ENCODE measurements around the gene TAGLN2. TPM values are rescaled to one million over a fixed set of nuclear protein-coding genes. Genes with fewer than 3 reads are reported as not detected.

Gene TAGLN2
- total RNA-seq, 4 donors from 2014 or later = 65.1 to 235 (median 168) TPM

- Histone ChIP-seq H3K36me3 (no peaks in the 10 kb centered on the region), H3K4me1 (peaks cover 3 to 9% (median 8%) of the 10 kb centered on the region in 4 donors), H3K9me3 (no peaks in the 10 kb centered on the region), H3K27ac (no peak overlapping the region), H3K4me3 (no peak overlapping the region), H3K27me3 (no peaks in the 10 kb centered on the region)
- 83 to 97% methylated on average over 3 of the region's 3 CpGs for WGBS, 2 donors (ENCODE audit: low coverage in 1 of 2)
- no peak for TF ChIP-seq EP300 (IDR thresholded peaks at IDR 0.05; ENCODE audit: low read depth)
- TF ChIP-seq POLR2A (IDR thresholded peaks at IDR 0.05) = no peak
- no peak for TF ChIP-seq POLR2AphosphoS5 (IDR thresholded peaks at IDR 0.05)
- TF ChIP-seq, protein P1, sequence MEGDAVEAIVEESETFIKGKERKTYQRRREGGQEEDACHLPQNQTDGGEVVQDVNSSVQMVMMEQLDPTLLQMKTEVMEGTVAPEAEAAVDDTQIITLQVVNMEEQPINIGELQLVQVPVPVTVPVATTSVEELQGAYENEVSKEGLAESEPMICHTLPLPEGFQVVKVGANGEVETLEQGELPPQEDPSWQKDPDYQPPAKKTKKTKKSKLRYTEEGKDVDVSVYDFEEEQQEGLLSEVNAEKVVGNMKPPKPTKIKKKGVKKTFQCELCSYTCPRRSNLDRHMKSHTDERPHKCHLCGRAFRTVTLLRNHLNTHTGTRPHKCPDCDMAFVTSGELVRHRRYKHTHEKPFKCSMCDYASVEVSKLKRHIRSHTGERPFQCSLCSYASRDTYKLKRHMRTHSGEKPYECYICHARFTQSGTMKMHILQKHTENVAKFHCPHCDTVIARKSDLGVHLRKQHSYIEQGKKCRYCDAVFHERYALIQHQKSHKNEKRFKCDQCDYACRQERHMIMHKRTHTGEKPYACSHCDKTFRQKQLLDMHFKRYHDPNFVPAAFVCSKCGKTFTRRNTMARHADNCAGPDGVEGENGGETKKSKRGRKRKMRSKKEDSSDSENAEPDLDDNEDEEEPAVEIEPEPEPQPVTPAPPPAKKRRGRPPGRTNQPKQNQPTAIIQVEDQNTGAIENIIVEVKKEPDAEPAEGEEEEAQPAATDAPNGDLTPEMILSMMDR (IDR thresholded peaks at IDR 0.05) = no peak
- in situ Hi-C loops (cut with MboI; ENCODE audit: low pct_ligation_motif_present in 1 of 4, low pct_unique_long_range_greater_than_20kb in 1 of 4, low sequenced_read_pairs in 3 of 4) (loop anchor here in 1 of 4 donors (10.0 kb wide), 1 partner anchor 73 kb away; no protein-coding TSS in a partner anchor), intact Hi-C loops (cut with DNase I; ENCODE audit: low total_unique reads) (no loop called here)
- no peak for DNase-seq
These were observed 6.5 kb upstream of the TAGLN2 start for GRCh38 chr1:159931795-159932173.

DNA sequence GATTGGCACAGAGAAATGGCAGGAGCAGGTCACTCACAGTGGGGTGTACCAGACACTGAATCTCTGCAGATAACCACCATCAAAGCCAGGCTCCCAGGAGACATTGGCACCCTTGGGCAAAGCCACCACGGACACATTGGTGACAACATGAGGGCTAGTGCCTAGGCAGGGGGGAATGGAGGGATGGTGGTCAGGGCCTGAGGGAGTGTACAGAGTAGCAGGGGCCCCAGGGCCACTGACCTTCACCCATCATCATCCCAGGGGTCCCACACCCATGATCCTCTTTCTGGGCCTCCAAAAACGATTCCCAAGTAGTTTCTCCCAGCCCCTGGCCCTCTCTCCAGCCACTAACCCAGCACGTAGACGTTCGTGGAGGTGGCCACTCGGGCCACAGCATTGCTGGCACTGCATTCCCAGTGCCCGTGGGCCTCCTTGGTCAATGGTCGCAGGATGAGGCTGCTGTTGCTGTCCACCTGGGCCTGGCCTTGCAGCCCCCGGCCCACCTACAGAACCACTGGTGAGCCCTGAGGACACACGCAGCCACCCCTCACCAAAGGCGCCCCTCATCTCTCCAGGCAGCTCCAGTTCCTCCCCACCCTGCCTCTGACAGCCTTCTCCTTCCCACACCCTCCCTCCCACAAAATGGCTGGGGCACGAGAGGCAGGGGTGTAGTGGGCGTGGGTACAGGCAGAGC, 5.9 kb upstream of the TAGLN2 start:
- Histone ChIP-seq H3K27ac (no peak overlapping the region), H3K4me1 (peaks cover 0 to 5% (median 4%) of the 10 kb centered on the region in 4 donors), H3K9me3 (no peaks in the 10 kb centered on the region), H3K27me3 (no peaks in the 10 kb centered on the region), H3K4me3 (no peak overlapping the region), H3K36me3 (no peaks in the 10 kb centered on the region)
- 86 to 100% methylated on average over 1 to 13 of the region's 13 CpGs for WGBS, 2 donors (ENCODE audit: low coverage in 1 of 2)
- intact Hi-C loops (cut with DNase I; ENCODE audit: low total_unique reads) (no loop called here), in situ Hi-C loops (cut with MboI; ENCODE audit: low pct_ligation_motif_present in 1 of 4, low pct_unique_long_range_greater_than_20kb in 1 of 4, low sequenced_read_pairs in 3 of 4) (loop anchor here in 1 of 4 donors (10.0 kb wide), 1 partner anchor 74 kb away; no protein-coding TSS in a partner anchor)
- TF ChIP-seq EP300 (IDR thresholded peaks at IDR 0.05; ENCODE audit: low read depth) (no peak), POLR2AphosphoS5 (IDR thresholded peaks at IDR 0.05) (no peak), POLR2A (IDR thresholded peaks at IDR 0.05) (no peak)
- TF ChIP-seq, protein P1 (IDR thresholded peaks at IDR 0.05) = no peak
- DNase-seq = no peak

GRCh38 chr1:159930634-159931033, 5.3 kb upstream of the TAGLN2 start:
- Histone ChIP-seq H3K4me3 (no peak overlapping the region), H3K4me1 (peaks cover 0 to 9% (median 7%) of the 10 kb centered on the region in 4 donors), H3K27ac (no peak overlapping the region), H3K9me3 (no peaks in the 10 kb centered on the region), H3K36me3 (no peaks in the 10 kb centered on the region), H3K27me3 (no peaks in the 10 kb centered on the region)
- DNase-seq = no peak
- in situ Hi-C loops (cut with MboI; ENCODE audit: low pct_ligation_motif_present in 1 of 4, low pct_unique_long_range_greater_than_20kb in 1 of 4, low sequenced_read_pairs in 3 of 4) = loop anchor here in 1 of 4 donors (10.0 kb wide), 1 partner anchor 74 kb away; no protein-coding TSS in a partner anchor
- 94% methylated on average over 8 of the region's 8 CpGs; no CpG with 5 or more reads in 1 of the 2 donors for WGBS, 2 donors (ENCODE audit: low coverage in 1 of 2)
- TF ChIP-seq POLR2AphosphoS5 (IDR thresholded peaks at IDR 0.05) (no peak), EP300 (IDR thresholded peaks at IDR 0.05; ENCODE audit: low read depth) (no peak), POLR2A (IDR thresholded peaks at IDR 0.05) (no peak)
- TF ChIP-seq, protein P1 (IDR thresholded peaks at IDR 0.05) = no peak
- intact Hi-C loops (cut with DNase I; ENCODE audit: low total_unique reads) = no loop called here

DNA sequence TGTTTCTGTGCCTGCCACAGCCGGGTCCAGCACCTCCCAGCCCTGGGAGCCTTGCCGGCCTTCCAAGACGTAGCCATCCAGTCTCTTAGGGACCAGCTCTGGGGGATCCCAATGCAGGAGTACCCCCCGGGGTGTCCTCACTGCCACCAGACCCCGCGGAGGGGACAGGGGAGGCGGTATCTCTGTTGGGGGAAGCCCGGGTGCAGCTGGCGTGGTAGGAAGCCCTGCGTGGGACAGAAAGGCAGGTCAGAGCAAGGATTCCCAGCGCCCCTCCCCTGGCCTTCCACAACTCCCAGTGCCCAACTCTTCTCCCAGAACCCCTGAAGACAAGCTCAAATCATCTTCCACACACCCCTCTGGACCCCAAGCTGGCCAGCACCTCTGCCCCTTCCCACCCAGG, 4.9 kb upstream of the TAGLN2 start:
- DNase-seq = no peak
- no peak for TF ChIP-seq POLR2A (IDR thresholded peaks at IDR 0.05)
- TF ChIP-seq, protein P1 (IDR thresholded peaks at IDR 0.05) = no peak
- no peak for TF ChIP-seq POLR2AphosphoS5 (IDR thresholded peaks at IDR 0.05)
- no peak for TF ChIP-seq EP300 (IDR thresholded peaks at IDR 0.05; ENCODE audit: low read depth)
- H3K9me3 ChIP-seq = no peaks in the 10 kb centered on the region
- no peaks in the 10 kb centered on the region for H3K36me3 ChIP-seq
- no peak overlapping the region for H3K27ac ChIP-seq
- intact Hi-C loops (cut with DNase I; ENCODE audit: low total_unique reads) (no loop called here), in situ Hi-C loops (cut with MboI; ENCODE audit: low pct_ligation_motif_present in 1 of 4, low pct_unique_long_range_greater_than_20kb in 1 of 4, low sequenced_read_pairs in 3 of 4) (loop anchor here in 1 of 4 donors (10.0 kb wide), 1 partner anchor 75 kb away; no protein-coding TSS in a partner anchor)
- no peak overlapping the region for H3K4me3 ChIP-seq
- H3K4me1 ChIP-seq = peaks cover 0 to 10% (median 7%) of the 10 kb centered on the region in 4 donors
- no peaks in the 10 kb centered on the region for H3K27me3 ChIP-seq
- 80 to 85% methylated on average over 2 to 11 of the region's 11 CpGs for WGBS, 2 donors (ENCODE audit: low coverage in 1 of 2)

All from transverse colon (tissue), 4 donors.